NCI-H146 treated with DMSO at 0.1 percent for 48 hours (cell line): ENCODE data around the gene GJB5.

ENCODE experiments used
- DNase-seq: peaks from one replicate; lab custom pipeline; 2025; ENCODE audit not compliant: unreplicated experiment; lab: John Stamatoyannopoulos, UW

The GJB5 gene

GRCh38 chr1:34744851-34745250 lies 10.0 kb upstream of the GJB5 start:
- no peak for DNase-seq

- DNase-seq: no peak
These were observed 9.2 kb upstream of the GJB5 start for GRCh38 chr1:34745666-34746065.

GRCh38 chr1:34746101-34746500 lies 8.7 kb upstream of the GJB5 start:
- no peak for DNase-seq

GRCh38 chr1:34746785-34747637 lies 7.8 kb upstream of the GJB5 start:
- no peak for DNase-seq

DNA sequence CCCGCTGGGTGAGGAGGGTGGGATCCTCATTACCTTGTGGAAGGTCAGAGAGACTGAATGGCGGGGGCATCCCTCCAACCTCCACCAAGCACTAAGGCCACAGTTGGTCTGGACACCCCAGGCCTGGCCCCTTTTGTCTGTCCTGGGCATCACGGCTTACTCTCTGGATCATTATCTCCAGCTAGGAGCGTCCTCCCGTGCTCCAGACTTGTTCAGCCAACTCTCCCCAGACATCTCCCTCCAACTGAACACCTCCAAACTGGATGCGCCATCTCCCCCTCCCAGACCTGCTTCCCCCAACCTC lies 7.3 kb upstream of the GJB5 start:
- DNase-seq: no peak

DNA sequence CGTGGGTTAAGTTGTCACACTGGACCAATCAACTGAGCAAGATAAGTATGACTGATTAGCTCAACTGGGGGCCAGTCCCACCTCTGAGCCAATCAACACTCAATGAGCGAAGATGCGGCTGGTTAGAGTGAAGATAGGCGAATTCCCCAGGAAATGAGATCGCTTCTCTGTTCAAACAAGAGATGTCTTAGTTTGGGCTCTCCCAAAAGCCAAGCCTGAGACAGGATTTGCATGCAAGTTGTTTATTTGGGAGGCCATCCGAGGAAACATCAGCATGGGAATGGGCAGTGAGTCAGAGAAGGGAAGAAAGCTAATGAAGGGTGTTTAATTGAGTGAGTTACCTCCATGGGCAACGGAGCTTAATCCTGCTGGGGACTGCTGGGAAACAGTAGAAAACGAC lies 4.9 kb upstream of the GJB5 start:
- no peak for DNase-seq

GRCh38 chr1:34750610-34751009 lies 4.2 kb upstream of the GJB5 start:
- no peak for DNase-seq

GRCh38 chr1:34753163-34753562 lies 1.7 kb upstream of the GJB5 start:
- no peak for DNase-seq

DNA sequence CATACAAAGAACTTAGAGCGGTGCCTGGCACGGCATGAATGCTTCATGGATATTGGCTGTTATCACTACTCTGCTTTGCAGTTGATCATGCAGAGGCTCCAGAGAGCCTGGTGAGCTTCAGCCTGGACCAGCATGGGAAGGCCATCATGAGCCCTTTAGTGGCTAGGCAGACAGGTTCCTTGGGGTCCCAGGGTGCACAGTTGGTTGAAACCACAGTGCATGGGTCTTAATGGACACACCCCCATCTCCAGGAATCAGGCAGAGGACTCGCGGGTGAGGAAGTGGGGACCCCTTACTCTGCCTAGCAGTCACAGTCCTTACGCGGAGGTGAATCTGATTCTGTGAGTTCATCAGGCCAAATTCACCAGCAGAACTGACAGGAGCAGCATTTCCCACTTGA lies 1.1 kb downstream of the GJB5 start:
- DNase-seq: no peak

DNA sequence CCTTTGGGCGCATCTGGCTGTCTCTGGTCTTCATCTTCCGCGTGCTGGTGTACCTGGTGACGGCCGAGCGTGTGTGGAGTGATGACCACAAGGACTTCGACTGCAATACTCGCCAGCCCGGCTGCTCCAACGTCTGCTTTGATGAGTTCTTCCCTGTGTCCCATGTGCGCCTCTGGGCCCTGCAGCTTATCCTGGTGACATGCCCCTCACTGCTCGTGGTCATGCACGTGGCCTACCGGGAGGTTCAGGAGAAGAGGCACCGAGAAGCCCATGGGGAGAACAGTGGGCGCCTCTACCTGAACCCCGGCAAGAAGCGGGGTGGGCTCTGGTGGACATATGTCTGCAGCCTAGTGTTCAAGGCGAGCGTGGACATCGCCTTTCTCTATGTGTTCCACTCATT lies 2.5 kb downstream of the GJB5 start:
- DNase-seq: no peak

- DNase-seq: no peak
These were observed 3.9 kb downstream of the GJB5 start for GRCh38 chr1:34758751-34759150.

DNA sequence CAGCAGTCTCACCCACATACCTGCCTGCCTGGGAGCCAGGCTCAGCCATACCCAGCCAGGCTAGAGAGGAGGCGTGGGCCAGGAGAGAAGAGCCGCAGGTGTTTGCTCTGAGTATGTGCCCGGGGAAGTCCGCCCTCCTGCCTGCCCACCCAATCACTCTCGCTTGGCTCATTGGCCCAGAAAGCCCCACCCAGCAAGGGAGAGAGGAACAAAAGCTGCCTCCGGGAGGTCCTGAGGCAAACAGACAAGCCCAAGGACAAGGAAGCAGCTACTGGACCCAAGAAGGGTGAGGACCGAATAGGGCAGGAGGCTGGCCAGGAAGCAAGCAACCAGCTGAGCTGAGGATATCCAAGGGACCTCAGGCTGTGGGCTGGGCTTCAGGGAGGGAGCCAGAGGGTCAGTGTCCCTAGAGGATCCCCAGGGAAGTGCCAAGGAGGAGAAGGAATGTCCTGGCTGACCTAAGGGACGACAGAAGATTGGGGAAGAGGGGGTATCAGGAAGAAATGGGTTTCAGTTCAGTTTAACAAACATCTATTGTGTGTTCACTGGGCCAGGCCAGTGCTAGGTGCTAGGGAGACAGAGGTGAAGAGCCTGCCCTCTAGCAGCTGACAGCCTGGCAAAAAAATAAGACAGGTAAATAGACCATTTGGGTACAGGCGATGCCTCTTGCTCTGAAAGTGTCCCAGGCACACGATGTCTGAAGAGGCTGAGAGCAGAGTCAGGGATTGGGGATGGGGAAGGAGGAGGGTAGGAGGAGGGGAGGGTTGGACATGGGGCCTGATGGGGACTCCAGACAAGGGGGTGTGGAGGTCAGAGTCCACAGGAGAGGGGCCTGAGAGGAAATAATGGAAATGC lies 4.9 kb downstream of the GJB5 start, which contains the start of gene GJB4:
Gene GJB4 (plus strand): TSS at position 238 of the 855 bp plus-strand sequence. CDS start 1,515 bp downstream, outside the sequence.
- DNase-seq: no peak

- no peak for DNase-seq
These were observed 6.4 kb downstream of the GJB5 start for GRCh38 chr1:34761176-34761761.

DNA sequence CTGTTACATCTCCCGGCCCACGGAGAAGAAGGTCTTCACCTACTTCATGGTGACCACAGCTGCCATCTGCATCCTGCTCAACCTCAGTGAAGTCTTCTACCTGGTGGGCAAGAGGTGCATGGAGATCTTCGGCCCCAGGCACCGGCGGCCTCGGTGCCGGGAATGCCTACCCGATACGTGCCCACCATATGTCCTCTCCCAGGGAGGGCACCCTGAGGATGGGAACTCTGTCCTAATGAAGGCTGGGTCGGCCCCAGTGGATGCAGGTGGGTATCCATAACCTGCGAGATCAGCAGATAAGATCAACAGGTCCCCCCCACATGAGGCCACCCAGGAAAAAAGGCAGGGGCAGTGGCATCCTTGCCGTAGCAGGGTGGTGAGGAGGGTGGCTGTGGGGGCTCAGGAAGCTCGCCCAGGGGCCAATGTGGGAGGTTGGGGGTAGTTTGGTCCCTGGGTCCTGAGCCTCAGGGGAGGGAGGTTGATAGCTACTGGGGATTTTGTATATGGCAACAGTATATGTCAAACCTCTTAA lies 7.0 kb downstream of the GJB5 start:
- DNase-seq: no peak

DNA sequence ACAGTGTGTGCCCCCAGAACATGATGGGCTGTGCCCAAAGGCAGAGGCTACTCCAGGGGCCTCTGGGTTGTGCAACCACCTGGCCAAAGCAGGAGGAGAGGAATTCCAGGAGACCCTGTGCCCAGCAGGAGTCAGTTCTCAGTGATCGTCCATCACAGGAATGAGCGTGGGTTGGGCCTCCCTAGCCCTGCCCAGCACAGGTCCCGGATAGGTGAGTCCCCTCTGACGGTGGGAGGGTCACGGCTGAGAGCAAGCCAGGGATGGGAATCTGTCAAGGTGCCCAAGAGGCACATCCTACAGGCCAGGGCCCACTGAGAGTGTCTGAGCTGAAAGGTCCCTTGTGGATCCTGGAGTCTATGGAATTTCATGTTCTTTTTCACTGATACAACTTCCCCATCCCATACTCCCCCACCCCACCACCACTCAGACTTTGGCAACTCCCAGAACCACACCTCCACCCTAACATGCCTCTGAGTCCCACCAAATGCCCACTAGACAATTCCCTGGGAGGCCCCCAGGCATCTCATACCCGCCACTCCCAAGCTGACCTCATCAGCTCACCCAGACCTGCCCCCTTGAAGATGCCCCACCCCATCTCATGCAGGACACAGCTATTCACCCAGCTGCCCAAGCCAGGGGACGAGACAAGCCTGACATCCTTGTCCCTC lies 7.8 kb downstream of the GJB5 start:
- no peak for DNase-seq

- no peak for DNase-seq
These were observed 8.4 kb downstream of the GJB5 start for GRCh38 chr1:34763142-34763781.

- no peak for DNase-seq
These were observed 14.0 kb downstream of the GJB5 start for GRCh38 chr1:34768856-34769255.

GRCh38 chr1:34770891-34771504 lies 16.2 kb downstream of the GJB5 start:
- DNase-seq: no peak

DNA sequence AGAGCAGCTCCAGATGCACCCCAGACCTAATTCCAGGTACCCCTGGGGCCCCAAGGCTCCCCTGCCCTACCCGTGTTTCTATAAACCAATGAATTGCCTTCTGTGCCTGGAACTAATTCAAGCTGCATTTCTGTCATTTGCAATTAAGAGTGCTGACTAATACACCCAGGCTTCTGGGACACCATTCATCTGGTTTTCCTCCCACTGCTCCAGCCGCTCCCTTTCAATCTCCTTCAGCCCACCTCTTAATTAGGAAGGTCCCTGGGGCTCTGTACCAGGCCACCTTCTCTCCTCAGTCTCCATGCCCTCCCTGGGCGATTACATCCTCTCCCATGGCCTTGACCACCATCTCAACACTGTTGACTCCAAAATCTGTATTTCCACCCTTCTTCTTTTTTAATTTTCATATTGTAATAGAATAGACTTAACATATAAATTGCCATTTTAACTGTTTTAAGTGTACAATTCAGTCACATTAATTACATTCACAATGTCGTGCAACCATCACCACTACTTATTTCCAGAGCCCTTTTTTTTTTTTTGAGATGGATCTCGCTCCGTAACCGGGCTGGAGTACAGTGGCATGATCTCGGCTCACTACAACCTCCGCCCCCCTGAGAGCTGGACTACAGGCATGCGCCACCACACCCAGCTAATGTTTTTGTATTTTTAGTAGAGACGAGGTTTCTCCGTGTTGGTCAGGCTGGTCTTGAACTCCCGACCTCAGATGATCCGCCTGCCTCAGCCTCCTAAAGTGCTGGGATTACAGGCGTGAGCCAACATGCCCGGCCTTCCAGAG lies 16.9 kb downstream of the GJB5 start:
- DNase-seq: no peak
